Activated T-cell treated with anti-CD3 and anti-CD28 coated beads, Interleukin-2, amount 50 U/mL, for 48 hours (primary cell): ENCODE results near the gene FAM234B.

Experiments
- DNase-seq, 2 experiments: peaks; one replicate each; pipeline ENCODE4 v3.0.0-alpha.2; 2020

FAM234B gene

GRCh38 chr12:13124656-13125505 is 80.7 kb downstream of the FAM234B start:
- no peak for DNase-seq

GRCh38 chr12:13125996-13126395 is 81.8 kb downstream of the FAM234B start:
- no peak for DNase-seq

- DNase-seq: no peak
These were observed 82.3 kb downstream of the FAM234B start for GRCh38 chr12:13126494-13126893.

- DNase-seq: no peak
These were observed 83.3 kb downstream of the FAM234B start for GRCh38 chr12:13127444-13127843.

- no peak for DNase-seq
These were observed 84.2 kb downstream of the FAM234B start for GRCh38 chr12:13128291-13128965.

- no peak for DNase-seq
These were observed 86.8 kb downstream of the FAM234B start for GRCh38 chr12:13130981-13131380.
